Activated CD4-positive, alpha-beta memory T cell treated with anti-CD3 and anti-CD28 coated beads for 36 hours (primary cell): ENCODE data around the gene THAP2. TPM values are rescaled to one million over a fixed set of nuclear protein-coding genes. Genes with fewer than 3 reads are reported as not detected.

ENCODE experiments used
- CTCF ChIA-PET: fragments of 350-600 bp; sonication (Branson Sonifier 250); formaldehyde crosslinking; loops from one replicate; lab custom pipeline; 2021; ENCODE audit warnings: antibody characterized with exemption, inconsistent platforms; lab: Charles Lee
- POLR2A ChIA-PET: fragments of 350-600 bp; sonication (Branson Sonifier 250); formaldehyde crosslinking; loops from one replicate; lab custom pipeline; 2021; ENCODE audit warnings: antibody characterized with exemption; lab: Charles Lee
- DNase-seq: peaks from one replicate; pipeline ENCODE4 v3.0.0-alpha.2; 2020
- H3K27ac Mint-ChIP-seq: one replicate; pipeline ENCODE4 v1.8.0; 2021; ENCODE audit warnings: mixed read lengths
- H3K27me3 Mint-ChIP-seq: one replicate; pipeline ENCODE4 v1.8.0; 2021; ENCODE audit warnings: mixed read lengths
- H3K36me3 Mint-ChIP-seq: one replicate; pipeline ENCODE4 v1.8.0; 2021; ENCODE audit warnings: mixed read lengths
- H3K4me1 Mint-ChIP-seq: one replicate; pipeline ENCODE4 v1.8.0; 2021; ENCODE audit warnings: low read depth, mixed read lengths
- H3K4me3 Mint-ChIP-seq: one replicate; pipeline ENCODE4 v1.8.0; 2021; ENCODE audit warnings: mild to moderate bottlenecking, mixed read lengths
- H3K9me3 Mint-ChIP-seq: one replicate; pipeline ENCODE4 v1.8.0; 2021; ENCODE audit warnings: mixed read lengths
- intact Hi-C: fragments of 100-400 bp; cut with micrococcal nuclease; formaldehyde crosslinking; loops from one replicate; pipeline ENCODE4 v1.15.1; 2023
- total RNA-seq, 2 experiments: library from RNA; stranded (reverse); gene quantifications; one replicate each; pipeline ENCODE4 v1.2.3, GENCODE V29; 2021

THAP2 gene
- total RNA-seq, 2 experiments from 2014 or later, result 9.4 to 9.5 TPM

DNA sequence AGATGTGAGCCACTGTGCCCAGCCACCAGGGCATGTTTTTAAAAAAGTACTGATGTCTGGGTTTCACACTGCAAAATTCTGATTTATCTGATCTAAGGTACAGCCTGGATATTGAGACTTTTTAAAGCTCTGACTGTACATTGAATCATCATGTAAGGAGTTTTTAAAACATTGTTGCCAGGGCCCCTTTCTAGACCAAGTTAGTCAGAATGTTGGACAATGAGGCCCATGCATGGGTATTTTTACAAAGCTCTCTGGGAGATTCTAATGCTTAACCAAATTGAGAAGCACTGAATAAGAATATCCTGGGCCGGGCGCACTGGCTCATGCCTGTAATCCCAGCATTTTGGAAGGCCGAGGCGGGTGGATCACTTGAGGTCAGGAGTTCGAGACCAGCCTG lies 38.5 kb downstream of the THAP2 start:
- H3K27ac Mint-ChIP-seq, result no peak overlapping the region
- POLR2A ChIA-PET, result no interaction called here
- H3K36me3 Mint-ChIP-seq, result peaks cover 14% of the 10 kb centered on the region
- H3K4me3 Mint-ChIP-seq, result no peak overlapping the region
- peaks cover 1% of the 10 kb centered on the region for H3K4me1 Mint-ChIP-seq
- H3K9me3 Mint-ChIP-seq, result no peaks in the 10 kb centered on the region
- CTCF ChIA-PET, result no interaction called here
- DNase-seq, result no peak
- H3K27me3 Mint-ChIP-seq, result no peaks in the 10 kb centered on the region
- intact Hi-C loops, result no loop called here

DNA sequence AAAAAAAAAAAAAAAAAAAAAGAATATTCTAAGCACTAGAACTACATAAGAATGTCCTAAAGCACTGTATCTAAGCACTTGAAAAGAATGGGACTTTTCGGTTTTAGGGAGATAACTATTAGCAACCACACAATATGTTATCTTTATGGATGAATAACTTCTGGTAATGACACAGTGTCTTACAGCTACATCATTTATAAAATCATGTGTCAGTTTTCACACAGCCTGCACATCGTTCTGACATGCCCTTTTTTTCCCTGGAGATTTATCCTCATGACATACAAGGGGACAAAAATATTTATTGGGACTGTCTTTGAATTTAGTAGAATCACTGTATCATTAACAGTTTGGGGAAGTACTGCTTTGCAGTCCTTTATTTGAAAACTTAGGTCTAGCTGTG lies 39.1 kb downstream of the THAP2 start:
- DNase-seq, result no peak
- Mint-ChIP-seq H3K27ac (no peak overlapping the region), H3K9me3 (no peaks in the 10 kb centered on the region), H3K36me3 (peaks cover 15% of the 10 kb centered on the region), H3K4me1 (peaks cover 6% of the 10 kb centered on the region), H3K27me3 (no peaks in the 10 kb centered on the region), H3K4me3 (no peak overlapping the region)
- ChIA-PET POLR2A (no interaction called here), CTCF (interaction anchor here (1.2 to 1.5 kb wide), 2 partner anchors 17 to 44 kb away, joined by 4 to 5 read pairs; partner anchors contain the start of gene TMEM19)
- intact Hi-C loops, result no loop called here

DNA sequence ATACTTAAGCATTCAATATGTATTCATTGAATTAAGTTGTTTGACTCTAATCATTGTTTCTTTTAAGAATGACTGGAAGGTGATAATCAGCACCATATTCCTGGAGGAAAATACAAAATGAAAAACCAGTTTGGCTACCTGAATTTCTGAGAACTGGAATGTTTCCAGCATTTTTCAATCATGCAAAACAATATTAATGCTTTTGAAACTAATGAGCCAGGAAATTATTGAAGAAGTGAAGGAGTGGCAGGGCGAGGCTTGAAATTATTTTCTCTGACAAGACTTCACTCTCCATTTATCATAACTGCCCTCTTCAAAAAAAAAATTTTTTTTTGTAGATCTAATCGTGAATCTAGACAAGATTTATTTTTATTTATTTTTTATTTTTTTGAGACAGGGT lies 40.8 kb downstream of the THAP2 start:
- peaks cover 11% of the 10 kb centered on the region for H3K36me3 Mint-ChIP-seq
- DNase-seq, result no peak
- no peak overlapping the region for H3K27ac Mint-ChIP-seq
- CTCF ChIA-PET, result no interaction called here
- H3K4me1 Mint-ChIP-seq, result peaks cover 7% of the 10 kb centered on the region
- no peaks in the 10 kb centered on the region for H3K27me3 Mint-ChIP-seq
- H3K4me3 Mint-ChIP-seq, result no peak overlapping the region
- POLR2A ChIA-PET, result no interaction called here
- no peaks in the 10 kb centered on the region for H3K9me3 Mint-ChIP-seq
- intact Hi-C loops, result no loop called here

DNA sequence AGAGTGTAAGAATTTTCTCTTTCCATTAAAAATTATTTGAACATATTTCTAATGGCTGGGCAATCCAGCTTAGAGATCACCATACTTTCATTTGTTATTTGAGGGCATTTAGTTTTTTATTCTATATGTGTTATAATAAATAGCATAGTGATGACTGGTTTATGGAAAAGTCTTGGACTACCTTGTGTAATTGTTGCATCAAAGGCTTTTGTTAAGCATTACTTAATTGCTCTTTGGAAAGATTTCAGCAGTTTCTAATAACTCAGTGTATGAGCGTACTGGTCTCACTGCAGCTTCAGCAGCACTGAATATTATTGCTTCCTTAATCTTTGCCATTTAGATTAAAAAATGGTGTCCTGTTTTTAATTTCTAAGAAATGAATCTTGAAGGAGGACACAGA lies 44.6 kb downstream of the THAP2 start:
- no peak for DNase-seq
- H3K4me3 Mint-ChIP-seq, result no peak overlapping the region
- H3K27ac Mint-ChIP-seq, result no peak overlapping the region
- no peaks in the 10 kb centered on the region for H3K27me3 Mint-ChIP-seq
- intact Hi-C loops, result no loop called here
- POLR2A ChIA-PET, result no interaction called here
- CTCF ChIA-PET, result no interaction called here
- H3K4me1 Mint-ChIP-seq, result peaks cover 10% of the 10 kb centered on the region
- H3K36me3 Mint-ChIP-seq, result peaks cover 13% of the 10 kb centered on the region
- peaks cover 20% of the 10 kb centered on the region for H3K9me3 Mint-ChIP-seq

DNA sequence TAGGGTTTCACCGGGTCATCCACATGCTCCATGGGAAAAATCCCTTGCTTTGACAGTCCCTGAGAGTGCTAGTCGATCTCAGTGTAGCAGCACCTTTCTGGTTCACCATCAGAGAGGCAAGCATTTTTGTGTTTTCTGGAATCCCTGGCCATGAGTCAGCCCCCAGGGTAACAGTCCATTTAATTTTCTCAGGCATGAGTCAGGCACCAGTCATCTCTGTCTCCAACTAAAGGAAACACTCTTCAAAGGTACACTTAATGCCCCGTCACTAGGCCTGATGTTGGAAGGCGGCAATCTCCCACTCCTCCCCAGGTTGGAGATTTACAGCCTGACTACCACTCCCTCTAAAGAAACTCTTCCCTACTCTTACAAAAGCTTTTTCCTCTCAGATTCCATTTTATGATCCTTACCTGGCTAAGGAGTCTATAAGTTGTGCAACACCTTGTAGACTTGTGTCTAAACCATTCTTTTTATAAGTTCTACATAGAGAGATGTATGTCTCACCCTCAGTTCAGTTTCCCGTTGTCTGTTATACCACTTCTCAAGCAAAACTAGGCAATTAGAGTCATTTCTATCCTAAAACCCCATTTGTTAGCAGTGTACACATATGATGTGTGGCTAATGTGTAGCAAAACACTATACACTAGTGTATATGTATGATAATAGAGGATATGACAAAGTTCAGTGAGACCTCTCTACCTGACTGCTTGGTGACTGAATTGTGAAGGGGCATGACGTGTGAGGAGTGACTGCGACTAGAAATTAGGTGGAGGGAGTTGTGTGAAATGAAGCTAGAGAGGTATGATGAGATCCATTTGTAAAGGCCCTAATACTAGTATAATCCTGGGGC lies 46.4 kb downstream of the THAP2 start:
- peaks cover 10% of the 10 kb centered on the region for H3K4me1 Mint-ChIP-seq
- H3K27ac Mint-ChIP-seq, result no peak overlapping the region
- intact Hi-C loops, result no loop called here
- H3K36me3 Mint-ChIP-seq, result peaks cover 13% of the 10 kb centered on the region
- no peak overlapping the region for H3K4me3 Mint-ChIP-seq
- POLR2A ChIA-PET, result no interaction called here
- H3K9me3 Mint-ChIP-seq, result peaks cover 34% of the 10 kb centered on the region
- CTCF ChIA-PET, result no interaction called here
- no peaks in the 10 kb centered on the region for H3K27me3 Mint-ChIP-seq
- DNase-seq, result no peak

DNA sequence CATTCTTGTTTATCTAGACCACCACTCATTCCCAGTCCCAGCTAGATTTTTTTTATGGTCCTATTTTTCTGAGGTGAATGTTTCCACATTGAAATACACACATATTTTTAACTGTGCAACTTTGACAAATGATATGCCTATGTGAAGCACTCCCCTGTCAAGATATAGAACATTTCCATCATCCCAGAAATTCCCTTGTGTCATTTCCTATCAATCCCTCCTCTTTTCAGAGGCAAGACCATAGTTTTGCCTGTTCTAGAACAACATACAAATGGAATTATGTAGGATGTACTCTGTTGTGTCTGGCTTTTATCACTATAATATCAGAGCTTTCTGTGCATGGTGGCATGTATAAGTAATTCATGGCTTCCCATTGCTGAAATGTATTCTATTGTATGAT lies 54.5 kb downstream of the THAP2 start:
- intact Hi-C loops, result no loop called here
- H3K27ac Mint-ChIP-seq, result no peak overlapping the region
- H3K27me3 Mint-ChIP-seq, result no peaks in the 10 kb centered on the region
- no peak for DNase-seq
- ChIA-PET CTCF (interaction anchor here (1.3 kb wide), 1 partner anchor 29 kb away, joined by 5 read pairs; no protein-coding TSS in a partner anchor), POLR2A (no interaction called here)
- peaks cover 2% of the 10 kb centered on the region for H3K36me3 Mint-ChIP-seq
- no peaks in the 10 kb centered on the region for H3K4me1 Mint-ChIP-seq
- H3K4me3 Mint-ChIP-seq, result no peak overlapping the region
- H3K9me3 Mint-ChIP-seq, result peaks cover 22% of the 10 kb centered on the region

DNA sequence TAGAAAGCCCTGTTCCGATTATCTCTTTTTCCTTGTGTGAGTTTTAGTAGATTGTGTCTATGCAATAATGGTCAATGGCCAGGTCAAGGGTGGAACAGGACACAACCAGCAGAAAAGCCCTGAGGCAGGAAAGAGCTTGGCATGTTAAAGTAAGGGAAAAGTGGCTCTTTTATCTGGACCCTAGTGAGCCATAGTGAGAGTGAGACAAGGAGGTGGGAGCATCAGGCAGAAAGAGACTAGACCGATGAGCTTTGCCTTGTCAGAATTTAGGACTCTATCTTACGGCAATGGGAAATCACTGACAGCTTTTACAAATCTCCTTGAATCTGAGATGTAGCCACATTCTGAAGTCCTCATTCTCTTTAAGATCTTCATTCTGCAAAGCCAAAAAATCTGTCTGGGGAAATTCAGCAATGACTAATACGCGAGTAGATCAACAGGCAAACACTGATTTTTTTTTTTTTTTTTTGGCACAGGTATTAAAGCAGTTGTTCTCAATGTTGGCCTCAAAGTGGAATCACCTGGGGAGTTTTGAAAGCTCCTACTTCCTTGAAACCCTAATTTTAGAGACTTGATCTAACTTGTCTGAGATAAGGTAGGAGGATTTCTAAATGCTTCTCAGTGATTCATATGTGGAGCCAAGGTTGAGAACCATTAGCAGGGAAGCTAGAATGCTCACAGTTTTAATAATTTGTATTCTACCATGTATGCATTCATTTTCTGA lies 55.7 kb downstream of the THAP2 start:
- ChIA-PET POLR2A (no interaction called here), CTCF (no interaction called here)
- H3K9me3 Mint-ChIP-seq, result peaks cover 12% of the 10 kb centered on the region
- no peaks in the 10 kb centered on the region for H3K4me1 Mint-ChIP-seq
- DNase-seq, result no peak
- no peaks in the 10 kb centered on the region for H3K36me3 Mint-ChIP-seq
- H3K4me3 Mint-ChIP-seq, result no peak overlapping the region
- no peak overlapping the region for H3K27ac Mint-ChIP-seq
- intact Hi-C loops, result no loop called here
- no peaks in the 10 kb centered on the region for H3K27me3 Mint-ChIP-seq

DNA sequence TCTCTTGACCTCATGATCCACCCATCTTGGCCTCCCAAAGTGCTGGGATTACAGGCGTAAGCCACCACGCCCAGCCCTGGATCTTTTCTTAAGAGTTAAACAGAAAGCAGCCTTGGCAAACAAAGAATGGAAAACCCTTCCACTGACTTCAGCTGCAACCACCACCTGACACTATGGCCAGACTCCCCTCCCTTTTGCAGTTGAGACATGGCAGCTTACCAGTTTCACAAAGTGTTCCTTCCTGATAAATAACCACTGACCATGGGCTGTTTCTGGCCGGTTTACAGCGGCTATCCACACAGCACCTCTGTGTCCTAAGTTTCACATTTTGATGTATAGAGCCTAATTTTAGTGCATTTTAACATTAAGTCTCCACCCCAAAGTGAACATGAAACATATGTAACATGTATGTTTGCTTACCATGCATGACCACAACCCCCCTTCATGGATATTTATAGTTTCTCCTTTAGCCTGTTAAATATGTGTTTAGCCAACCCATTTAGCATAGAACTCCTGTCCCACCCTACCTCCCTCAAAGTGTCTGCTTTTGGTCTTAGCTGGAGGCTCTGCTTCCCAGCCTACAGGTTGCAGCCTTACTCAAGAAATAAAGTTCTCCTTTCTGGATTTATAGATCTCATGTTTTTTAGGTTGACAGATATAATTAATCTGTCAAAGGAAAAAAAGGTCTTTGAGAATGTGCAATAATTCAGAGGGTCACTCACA lies 57.8 kb downstream of the THAP2 start:
- Mint-ChIP-seq H3K27ac (no peak overlapping the region), H3K36me3 (no peaks in the 10 kb centered on the region), H3K9me3 (no peaks in the 10 kb centered on the region), H3K4me3 (no peak overlapping the region), H3K4me1 (no peaks in the 10 kb centered on the region), H3K27me3 (no peaks in the 10 kb centered on the region)
- ChIA-PET CTCF (no interaction called here), POLR2A (no interaction called here)
- intact Hi-C loops, result no loop called here
- no peak for DNase-seq

DNA sequence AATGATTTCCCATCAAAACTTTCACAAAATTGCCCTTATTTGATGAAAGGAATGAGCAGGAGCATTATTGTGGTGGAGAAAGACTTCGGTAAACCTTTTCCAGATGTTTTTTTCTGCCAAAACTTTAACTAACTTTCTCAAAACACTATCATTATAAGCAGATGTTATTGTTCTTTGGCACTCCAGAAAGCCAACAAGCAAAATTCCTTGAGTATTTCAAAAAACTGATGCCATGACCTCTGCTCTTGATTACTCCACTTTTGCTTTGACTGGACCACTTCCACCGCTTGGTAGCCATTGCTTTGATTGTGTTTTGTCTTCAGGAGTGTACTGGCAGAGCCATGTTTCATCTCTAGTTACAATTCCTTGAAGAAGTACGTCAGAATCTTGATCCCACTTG lies 60.9 kb downstream of the THAP2 start:
- ChIA-PET CTCF (no interaction called here), POLR2A (no interaction called here)
- Mint-ChIP-seq H3K27me3 (no peaks in the 10 kb centered on the region), H3K4me1 (no peaks in the 10 kb centered on the region), H3K9me3 (no peaks in the 10 kb centered on the region), H3K27ac (no peak overlapping the region), H3K4me3 (no peak overlapping the region), H3K36me3 (no peaks in the 10 kb centered on the region)
- intact Hi-C loops, result no loop called here
- no peak for DNase-seq

DNA sequence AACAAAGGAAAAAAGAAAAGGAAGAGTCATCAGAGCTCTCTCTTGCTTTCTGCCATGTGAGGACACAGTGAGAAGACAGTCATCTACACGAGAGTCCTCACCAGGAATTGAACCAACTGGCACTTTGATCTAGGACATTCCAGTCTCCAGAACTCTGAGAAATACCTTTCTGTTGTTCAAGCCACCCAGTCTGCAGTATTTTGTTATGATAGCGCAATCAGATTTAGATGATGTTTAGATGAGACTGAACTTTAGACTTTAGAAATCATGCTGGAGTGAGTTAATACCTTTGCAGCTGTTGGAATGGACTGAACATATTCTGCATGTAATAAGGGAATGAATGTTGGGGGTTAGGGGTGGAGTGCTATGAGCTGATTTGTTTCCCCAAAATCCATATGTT lies 62.4 kb downstream of the THAP2 start:
- H3K36me3 Mint-ChIP-seq, result no peaks in the 10 kb centered on the region
- DNase-seq, result no peak
- POLR2A ChIA-PET, result no interaction called here
- no peak overlapping the region for H3K27ac Mint-ChIP-seq
- no peaks in the 10 kb centered on the region for H3K4me1 Mint-ChIP-seq
- no peaks in the 10 kb centered on the region for H3K27me3 Mint-ChIP-seq
- CTCF ChIA-PET, result no interaction called here
- no peak overlapping the region for H3K4me3 Mint-ChIP-seq
- H3K9me3 Mint-ChIP-seq, result no peaks in the 10 kb centered on the region
- intact Hi-C loops, result no loop called here

DNA sequence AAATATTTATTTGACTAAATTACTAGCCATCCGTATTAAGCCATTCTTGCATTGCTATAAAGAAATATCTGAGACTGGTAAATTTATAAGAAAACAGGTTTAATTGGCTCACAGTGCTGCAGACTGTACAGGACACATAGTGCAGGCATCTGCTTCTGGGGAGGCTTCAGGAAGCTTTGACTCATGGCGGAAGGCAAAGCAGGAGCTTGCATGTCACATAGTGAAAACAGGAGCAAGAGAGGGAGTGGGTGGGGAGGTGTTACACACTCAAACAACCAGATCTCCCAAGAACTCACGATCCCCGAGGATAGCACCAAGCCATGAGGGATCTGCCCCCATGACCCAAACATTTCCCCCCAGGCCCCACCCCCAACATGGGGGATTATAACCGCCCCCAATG lies 63.9 kb downstream of the THAP2 start:
- ChIA-PET CTCF (no interaction called here), POLR2A (no interaction called here)
- intact Hi-C loops, result no loop called here
- no peak overlapping the region for H3K4me3 Mint-ChIP-seq
- DNase-seq, result peak; percentile 16
- H3K27ac Mint-ChIP-seq, result no peak overlapping the region
- H3K36me3 Mint-ChIP-seq, result no peaks in the 10 kb centered on the region
- H3K27me3 Mint-ChIP-seq, result no peaks in the 10 kb centered on the region
- no peaks in the 10 kb centered on the region for H3K9me3 Mint-ChIP-seq
- no peaks in the 10 kb centered on the region for H3K4me1 Mint-ChIP-seq
